ENCODE measurements around the gene TFCP2L1. TPM values are rescaled to one million over a fixed set of nuclear protein-coding genes. Genes with fewer than 3 reads are reported as not detected.

The TFCP2L1 gene
- total RNA-seq, 1 experiment from 2014 or later = 4.3 TPM

DNA sequence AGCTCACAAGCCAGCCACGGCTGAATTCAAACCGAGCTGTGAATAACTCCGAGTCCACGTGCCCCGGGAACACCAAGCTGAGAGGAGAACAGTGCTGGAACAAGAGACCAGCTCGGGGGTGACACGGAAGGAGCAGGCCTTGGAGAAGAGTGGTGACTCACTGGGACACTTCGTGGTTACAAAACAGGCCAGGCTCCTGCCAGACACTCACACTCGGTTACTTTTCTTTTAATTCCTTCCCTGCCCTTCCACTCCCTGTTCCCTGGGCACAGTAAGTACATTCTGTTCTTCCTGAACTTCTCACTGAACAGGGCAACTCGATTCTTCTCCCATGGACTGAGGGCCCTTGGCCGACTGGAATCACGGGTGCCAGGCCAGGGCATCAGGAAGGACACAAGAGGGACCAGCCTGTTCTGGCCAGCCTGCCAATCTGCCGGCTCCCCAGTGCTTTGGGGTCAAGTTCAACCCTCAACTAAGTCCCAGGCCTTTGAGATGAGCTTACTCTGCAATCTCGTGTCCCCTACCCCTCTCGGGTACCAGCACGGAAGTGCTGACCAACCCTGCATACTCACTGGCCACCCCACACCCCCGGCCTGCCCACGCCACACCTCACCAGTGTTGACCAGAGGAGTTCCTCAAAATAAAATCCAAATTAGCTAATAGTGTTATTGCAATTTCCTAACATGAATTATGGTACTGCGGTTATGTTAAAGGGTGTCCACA is 87.5 kb downstream of the TFCP2L1 start:
- Mint-ChIP-seq H3K27me3 (ENCODE audit: low read depth) (no peaks in the 10 kb centered on the region), H3K27ac (0 out of 2 replicates have a peak overlapping the region, but pooled peaks have one; percentile 20), H3K36me3 (no peaks in the 10 kb centered on the region), H3K4me3 (no peak overlapping the region), H3K9me3 (no peaks in the 10 kb centered on the region), H3K4me1 (peaks cover 12% of the 10 kb centered on the region)
- ATAC-seq = no peak
- CTCF ChIA-PET = interaction anchor here (1.4 to 5.4 kb wide), 3 partner anchors 69 to 158 kb away, joined by 5 to 18 read pairs (median 8); no protein-coding TSS in a partner anchor
- POLR2A ChIA-PET = no interaction called here
- no peak for DNase-seq (ENCODE audit: low spot score)
- TF ChIP-seq, protein P1, sequence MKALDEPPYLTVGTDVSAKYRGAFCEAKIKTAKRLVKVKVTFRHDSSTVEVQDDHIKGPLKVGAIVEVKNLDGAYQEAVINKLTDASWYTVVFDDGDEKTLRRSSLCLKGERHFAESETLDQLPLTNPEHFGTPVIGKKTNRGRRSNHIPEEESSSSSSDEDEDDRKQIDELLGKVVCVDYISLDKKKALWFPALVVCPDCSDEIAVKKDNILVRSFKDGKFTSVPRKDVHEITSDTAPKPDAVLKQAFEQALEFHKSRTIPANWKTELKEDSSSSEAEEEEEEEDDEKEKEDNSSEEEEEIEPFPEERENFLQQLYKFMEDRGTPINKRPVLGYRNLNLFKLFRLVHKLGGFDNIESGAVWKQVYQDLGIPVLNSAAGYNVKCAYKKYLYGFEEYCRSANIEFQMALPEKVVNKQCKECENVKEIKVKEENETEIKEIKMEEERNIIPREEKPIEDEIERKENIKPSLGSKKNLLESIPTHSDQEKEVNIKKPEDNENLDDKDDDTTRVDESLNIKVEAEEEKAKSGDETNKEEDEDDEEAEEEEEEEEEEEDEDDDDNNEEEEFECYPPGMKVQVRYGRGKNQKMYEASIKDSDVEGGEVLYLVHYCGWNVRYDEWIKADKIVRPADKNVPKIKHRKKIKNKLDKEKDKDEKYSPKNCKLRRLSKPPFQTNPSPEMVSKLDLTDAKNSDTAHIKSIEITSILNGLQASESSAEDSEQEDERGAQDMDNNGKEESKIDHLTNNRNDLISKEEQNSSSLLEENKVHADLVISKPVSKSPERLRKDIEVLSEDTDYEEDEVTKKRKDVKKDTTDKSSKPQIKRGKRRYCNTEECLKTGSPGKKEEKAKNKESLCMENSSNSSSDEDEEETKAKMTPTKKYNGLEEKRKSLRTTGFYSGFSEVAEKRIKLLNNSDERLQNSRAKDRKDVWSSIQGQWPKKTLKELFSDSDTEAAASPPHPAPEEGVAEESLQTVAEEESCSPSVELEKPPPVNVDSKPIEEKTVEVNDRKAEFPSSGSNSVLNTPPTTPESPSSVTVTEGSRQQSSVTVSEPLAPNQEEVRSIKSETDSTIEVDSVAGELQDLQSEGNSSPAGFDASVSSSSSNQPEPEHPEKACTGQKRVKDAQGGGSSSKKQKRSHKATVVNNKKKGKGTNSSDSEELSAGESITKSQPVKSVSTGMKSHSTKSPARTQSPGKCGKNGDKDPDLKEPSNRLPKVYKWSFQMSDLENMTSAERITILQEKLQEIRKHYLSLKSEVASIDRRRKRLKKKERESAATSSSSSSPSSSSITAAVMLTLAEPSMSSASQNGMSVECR (CRISPR knock-in tag; IDR thresholded peaks at IDR 0.05; ENCODE audit: borderline replicate concordance) = no peak
- TF ChIP-seq, protein P2, sequence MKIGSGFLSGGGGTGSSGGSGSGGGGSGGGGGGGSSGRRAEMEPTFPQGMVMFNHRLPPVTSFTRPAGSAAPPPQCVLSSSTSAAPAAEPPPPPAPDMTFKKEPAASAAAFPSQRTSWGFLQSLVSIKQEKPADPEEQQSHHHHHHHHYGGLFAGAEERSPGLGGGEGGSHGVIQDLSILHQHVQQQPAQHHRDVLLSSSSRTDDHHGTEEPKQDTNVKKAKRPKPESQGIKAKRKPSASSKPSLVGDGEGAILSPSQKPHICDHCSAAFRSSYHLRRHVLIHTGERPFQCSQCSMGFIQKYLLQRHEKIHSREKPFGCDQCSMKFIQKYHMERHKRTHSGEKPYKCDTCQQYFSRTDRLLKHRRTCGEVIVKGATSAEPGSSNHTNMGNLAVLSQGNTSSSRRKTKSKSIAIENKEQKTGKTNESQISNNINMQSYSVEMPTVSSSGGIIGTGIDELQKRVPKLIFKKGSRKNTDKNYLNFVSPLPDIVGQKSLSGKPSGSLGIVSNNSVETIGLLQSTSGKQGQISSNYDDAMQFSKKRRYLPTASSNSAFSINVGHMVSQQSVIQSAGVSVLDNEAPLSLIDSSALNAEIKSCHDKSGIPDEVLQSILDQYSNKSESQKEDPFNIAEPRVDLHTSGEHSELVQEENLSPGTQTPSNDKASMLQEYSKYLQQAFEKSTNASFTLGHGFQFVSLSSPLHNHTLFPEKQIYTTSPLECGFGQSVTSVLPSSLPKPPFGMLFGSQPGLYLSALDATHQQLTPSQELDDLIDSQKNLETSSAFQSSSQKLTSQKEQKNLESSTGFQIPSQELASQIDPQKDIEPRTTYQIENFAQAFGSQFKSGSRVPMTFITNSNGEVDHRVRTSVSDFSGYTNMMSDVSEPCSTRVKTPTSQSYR (CRISPR knock-in tag; IDR thresholded peaks at IDR 0.05) = no peak
- TF ChIP-seq ZNF138 (CRISPR knock-in tag; conservative IDR thresholded peaks at IDR 0.05) (no peak), ZNF232 (CRISPR knock-in tag; IDR thresholded peaks at IDR 0.05) (no peak), OVOL2 (CRISPR knock-in tag; IDR thresholded peaks at IDR 0.05; ENCODE audit: borderline replicate concordance) (no peak)
- TF ChIP-seq, protein P3, sequence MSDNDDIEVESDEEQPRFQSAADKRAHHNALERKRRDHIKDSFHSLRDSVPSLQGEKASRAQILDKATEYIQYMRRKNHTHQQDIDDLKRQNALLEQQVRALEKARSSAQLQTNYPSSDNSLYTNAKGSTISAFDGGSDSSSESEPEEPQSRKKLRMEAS (CRISPR knock-in tag; IDR thresholded peaks at IDR 0.05) = no peak

DNA sequence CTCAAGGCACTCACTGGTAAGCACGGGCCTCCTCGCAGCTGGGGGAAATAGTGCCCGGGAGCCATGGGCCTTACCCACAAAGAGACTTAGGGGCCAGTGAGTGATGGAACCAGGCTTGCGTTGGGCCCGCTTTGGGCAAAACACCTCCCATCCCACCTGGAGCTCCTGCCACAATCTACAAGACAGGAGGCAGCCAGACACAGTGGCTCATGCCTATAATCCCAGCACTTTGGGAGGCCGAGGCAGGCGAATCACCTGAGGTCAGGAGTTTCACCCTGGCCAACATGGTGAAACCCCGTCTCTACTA is 88.2 kb downstream of the TFCP2L1 start:
- no peak for TF ChIP-seq GRHL2 (CRISPR knock-in tag; IDR thresholded peaks at IDR 0.05; ENCODE audit: insufficient replicate concordance, severe bottlenecking)
- no peak for ATAC-seq
- no peak overlapping the region for H3K4me3 Mint-ChIP-seq
- ChIA-PET POLR2A (no interaction called here), CTCF (interaction anchor here (1.4 to 5.4 kb wide), 3 partner anchors 68 to 159 kb away, joined by 5 to 18 read pairs (median 8); no protein-coding TSS in a partner anchor)
- no peaks in the 10 kb centered on the region for H3K9me3 Mint-ChIP-seq
- DNase-seq (ENCODE audit: low spot score) = no peak
- H3K36me3 Mint-ChIP-seq = no peaks in the 10 kb centered on the region
- H3K27ac Mint-ChIP-seq = no peak overlapping the region
- peaks cover 12% of the 10 kb centered on the region for H3K4me1 Mint-ChIP-seq
- H3K27me3 Mint-ChIP-seq (ENCODE audit: low read depth) = no peaks in the 10 kb centered on the region

DNA sequence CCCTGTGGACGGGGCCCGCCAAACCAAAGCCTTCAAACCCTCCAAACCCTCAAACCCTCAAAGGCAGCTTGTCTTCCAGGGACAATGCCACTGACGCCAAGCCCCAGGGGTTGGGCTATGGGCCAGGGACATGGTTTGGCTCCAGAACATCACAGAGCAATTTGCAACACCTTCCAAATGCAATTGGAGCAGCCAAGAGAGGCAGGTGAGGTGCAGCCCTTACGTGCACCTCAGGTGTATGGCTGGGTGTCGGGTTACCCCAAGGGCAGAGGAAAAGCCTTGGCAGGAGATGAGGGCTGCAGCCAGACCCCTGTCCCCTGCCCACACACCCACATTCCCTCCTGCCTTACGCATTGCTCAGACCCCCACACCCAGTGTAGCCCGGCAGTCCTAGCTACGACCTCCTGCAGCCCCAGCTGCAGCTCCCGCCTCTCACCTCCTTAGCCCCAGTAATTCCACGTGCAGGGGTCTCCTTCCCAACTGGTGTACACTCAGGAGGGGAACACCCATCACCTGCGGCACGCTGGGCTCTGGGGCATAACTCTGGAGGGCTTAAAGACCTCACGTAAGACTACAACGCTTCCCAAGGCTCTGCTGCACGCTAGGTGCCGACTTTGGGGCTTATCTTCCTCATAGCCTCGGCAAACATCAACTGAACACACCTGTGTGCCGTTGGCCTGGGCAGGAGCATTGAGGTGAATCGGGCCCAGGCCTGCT is 88.7 kb downstream of the TFCP2L1 start:
- no peak overlapping the region for H3K27ac Mint-ChIP-seq
- peak; percentile 88 for ATAC-seq
- H3K36me3 Mint-ChIP-seq = no peaks in the 10 kb centered on the region
- peak; percentile 23 for DNase-seq (ENCODE audit: low spot score)
- H3K4me1 Mint-ChIP-seq = peaks cover 12% of the 10 kb centered on the region
- H3K9me3 Mint-ChIP-seq = no peaks in the 10 kb centered on the region
- no peak overlapping the region for H3K4me3 Mint-ChIP-seq
- POLR2A ChIA-PET = no interaction called here
- H3K27me3 Mint-ChIP-seq (ENCODE audit: low read depth) = no peaks in the 10 kb centered on the region
- CTCF ChIA-PET = interaction anchor here (1.4 to 5.4 kb wide), 2 partner anchors 68 to 160 kb away, joined by 5 to 18 read pairs; no protein-coding TSS in a partner anchor
- TF ChIP-seq, protein P4, sequence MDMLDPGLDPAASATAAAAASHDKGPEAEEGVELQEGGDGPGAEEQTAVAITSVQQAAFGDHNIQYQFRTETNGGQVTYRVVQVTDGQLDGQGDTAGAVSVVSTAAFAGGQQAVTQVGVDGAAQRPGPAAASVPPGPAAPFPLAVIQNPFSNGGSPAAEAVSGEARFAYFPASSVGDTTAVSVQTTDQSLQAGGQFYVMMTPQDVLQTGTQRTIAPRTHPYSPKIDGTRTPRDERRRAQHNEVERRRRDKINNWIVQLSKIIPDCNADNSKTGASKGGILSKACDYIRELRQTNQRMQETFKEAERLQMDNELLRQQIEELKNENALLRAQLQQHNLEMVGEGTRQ (CRISPR knock-in tag; IDR thresholded peaks at IDR 0.05) = no peak
- TF ChIP-seq OVOL2 (CRISPR knock-in tag; IDR thresholded peaks at IDR 0.05; ENCODE audit: borderline replicate concordance) = no peak
- no peak for TF ChIP-seq SOX15 (CRISPR knock-in tag; IDR thresholded peaks at IDR 0.05)
- TF ChIP-seq TP53 (CRISPR knock-in tag; IDR thresholded peaks at IDR 0.05) = no peak
- TF ChIP-seq, protein P5, sequence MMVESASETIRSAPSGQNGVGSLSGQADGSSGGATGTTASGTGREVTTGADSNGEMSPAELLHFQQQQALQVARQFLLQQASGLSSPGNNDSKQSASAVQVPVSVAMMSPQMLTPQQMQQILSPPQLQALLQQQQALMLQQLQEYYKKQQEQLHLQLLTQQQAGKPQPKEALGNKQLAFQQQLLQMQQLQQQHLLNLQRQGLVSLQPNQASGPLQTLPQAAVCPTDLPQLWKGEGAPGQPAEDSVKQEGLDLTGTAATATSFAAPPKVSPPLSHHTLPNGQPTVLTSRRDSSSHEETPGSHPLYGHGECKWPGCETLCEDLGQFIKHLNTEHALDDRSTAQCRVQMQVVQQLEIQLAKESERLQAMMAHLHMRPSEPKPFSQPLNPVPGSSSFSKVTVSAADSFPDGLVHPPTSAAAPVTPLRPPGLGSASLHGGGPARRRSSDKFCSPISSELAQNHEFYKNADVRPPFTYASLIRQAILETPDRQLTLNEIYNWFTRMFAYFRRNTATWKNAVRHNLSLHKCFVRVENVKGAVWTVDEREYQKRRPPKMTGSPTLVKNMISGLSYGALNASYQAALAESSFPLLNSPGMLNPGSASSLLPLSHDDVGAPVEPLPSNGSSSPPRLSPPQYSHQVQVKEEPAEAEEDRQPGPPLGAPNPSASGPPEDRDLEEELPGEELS (CRISPR knock-in tag; IDR thresholded peaks at IDR 0.05) = no peak
- no peak for TF ChIP-seq MXD4 (CRISPR knock-in tag; IDR thresholded peaks at IDR 0.05; ENCODE audit: borderline replicate concordance)
- TF ChIP-seq ATF1 (CRISPR knock-in tag; IDR thresholded peaks at IDR 0.05) = no peak
- TF ChIP-seq, protein P6, sequence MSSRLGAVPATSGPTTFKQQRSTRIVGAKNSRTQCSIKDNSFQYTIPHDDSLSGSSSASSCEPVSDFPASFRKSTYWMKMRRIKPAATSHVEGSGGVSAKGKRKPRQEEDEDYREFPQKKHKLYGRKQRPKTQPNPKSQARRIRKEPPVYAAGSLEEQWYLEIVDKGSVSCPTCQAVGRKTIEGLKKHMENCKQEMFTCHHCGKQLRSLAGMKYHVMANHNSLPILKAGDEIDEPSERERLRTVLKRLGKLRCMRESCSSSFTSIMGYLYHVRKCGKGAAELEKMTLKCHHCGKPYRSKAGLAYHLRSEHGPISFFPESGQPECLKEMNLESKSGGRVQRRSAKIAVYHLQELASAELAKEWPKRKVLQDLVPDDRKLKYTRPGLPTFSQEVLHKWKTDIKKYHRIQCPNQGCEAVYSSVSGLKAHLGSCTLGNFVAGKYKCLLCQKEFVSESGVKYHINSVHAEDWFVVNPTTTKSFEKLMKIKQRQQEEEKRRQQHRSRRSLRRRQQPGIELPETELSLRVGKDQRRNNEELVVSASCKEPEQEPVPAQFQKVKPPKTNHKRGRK (CRISPR knock-in tag; IDR thresholded peaks at IDR 0.05; ENCODE audit: borderline replicate concordance) = no peak
- TF ChIP-seq TCF7 (CRISPR knock-in tag; IDR thresholded peaks at IDR 0.05; ENCODE audit: low read depth) = no peak
- no peak for TF ChIP-seq ZNF121 (CRISPR knock-in tag; IDR thresholded peaks at IDR 0.05)
- no peak for TF ChIP-seq NR1H2 (CRISPR knock-in tag; IDR thresholded peaks at IDR 0.05)
- no peak for TF ChIP-seq CREM (CRISPR knock-in tag; IDR thresholded peaks at IDR 0.05)
